H1 (cell line): ENCODE measurements around the gene CCDC88C. TPM values are rescaled to one million over a fixed set of nuclear protein-coding genes. Genes with fewer than 3 reads are reported as not detected.

ENCODE experiments used
- CTCF ChIA-PET: fragments of 300-600 bp; sonication (Branson Sonifier 250); formaldehyde crosslinking; loops from one replicate; lab custom pipeline; 2021; ENCODE audit not compliant: partially characterized antibody; lab: Charles Lee
- POLR2A ChIA-PET: fragments of 300-600 bp; sonication (Branson Sonifier 250); formaldehyde crosslinking; loops from one replicate; lab custom pipeline; 2021; ENCODE audit warnings: inconsistent platforms; ENCODE audit not compliant: partially characterized antibody; lab: Charles Lee
- DNase-seq, 2 experiments: peaks; one replicate each; pipeline versions ENCODE4 v3.0.0 to v3.0.0-alpha.2; 2010 to 2022; ENCODE audit warnings: low spot score in 2 of 2, low read depth in 1 of 2, mixed read lengths in 1 of 2
- FAIRE-seq: peaks from 2 replicates; lab custom pipeline; 2011; peaks lifted over from hg19 to GRCh38; lab: Jason Lieb, UNC
- H2AFZ ChIP-seq: 2 replicates; pipeline ENCODE4 v1.8.1; 2012; ENCODE audit warnings: low read length, inconsistent platforms
- H2AK5ac ChIP-seq: 2 replicates; pipeline ENCODE4 v1.6.1; 2013; ENCODE audit warnings: low read depth, low read length
- H2BK120ac ChIP-seq: replicated peaks from 2 replicates; pipeline ENCODE3; 2013; ENCODE audit warnings: low read depth, low read length, inconsistent platforms
- H2BK12ac ChIP-seq: 2 replicates; pipeline ENCODE4 v1.6.1; 2013; ENCODE audit warnings: low read depth, low read length
- H2BK15ac ChIP-seq: 2 replicates; pipeline ENCODE4 v1.6.1; 2013; ENCODE audit warnings: low read length
- H2BK20ac ChIP-seq: 2 replicates; pipeline ENCODE4 v1.6.1; 2013; ENCODE audit warnings: low read length
- H2BK5ac ChIP-seq: 2 replicates; pipeline ENCODE4 v1.6.1; 2013; ENCODE audit warnings: low read depth, low read length
- H3K14ac ChIP-seq: 2 replicates; pipeline ENCODE4 v1.6.1; 2013; ENCODE audit warnings: inconsistent platforms; ENCODE audit not compliant: insufficient read length
- H3K18ac ChIP-seq: 2 replicates; pipeline ENCODE4 v1.6.1; 2013; ENCODE audit warnings: low read length; ENCODE audit errors: extremely low read depth
- H3K23ac ChIP-seq: 2 replicates; pipeline ENCODE4 v1.6.1; 2013; ENCODE audit warnings: inconsistent platforms; ENCODE audit not compliant: insufficient read length
- H3K23me2 ChIP-seq: 2 replicates; pipeline ENCODE4 v1.6.1; 2013; ENCODE audit warnings: low read depth, low read length
- H3K27ac ChIP-seq: 2 replicates; pipeline ENCODE4 v1.6.1; 2011; ENCODE audit warnings: low read depth, low read length, inconsistent platforms
- H3K27me3 ChIP-seq, 4 experiments: replicated peaks in 1 of 4; 1 replicate in 1 of 4; 2 replicates in 3 of 4; pipeline versions ENCODE4 v1.6.1 to v1.8.1; 2011 to 2013; ENCODE audit warnings: low read length in 3 of 4, mild to moderate bottlenecking in 3 of 4, inconsistent platforms in 2 of 4, mixed read lengths in 2 of 4, moderate library complexity in 1 of 4; ENCODE audit not compliant: control insufficient read depth in 3 of 4, insufficient read depth in 3 of 4; ENCODE audit errors: extremely low read depth in 1 of 4
- H3K36me3 ChIP-seq, 4 experiments: 2 replicates each; pipeline versions ENCODE4 v1.6.1 to v1.8.1; 2011 to 2013; ENCODE audit warnings: mild to moderate bottlenecking in 4 of 4, low read length in 3 of 4, moderate library complexity in 2 of 4, control low read depth in 1 of 4, inconsistent platforms in 1 of 4; ENCODE audit not compliant: insufficient read depth in 4 of 4, control insufficient read depth in 2 of 4
- H3K4ac ChIP-seq: replicated peaks from 2 replicates; pipeline ENCODE3; 2013; ENCODE audit warnings: low read length, low read depth, mixed read lengths, inconsistent platforms; ENCODE audit not compliant: insufficient read length
- H3K4me1 ChIP-seq, 4 experiments: replicated peaks in 1 of 4; 1 replicate in 1 of 4; 2 replicates in 3 of 4; pipeline versions ENCODE4 v1.6.1 to v1.8.1; 2011 to 2013; ENCODE audit warnings: low read length in 3 of 4, inconsistent platforms in 2 of 4, mixed read lengths in 1 of 4; ENCODE audit not compliant: insufficient read depth in 4 of 4, control insufficient read depth in 3 of 4
- H3K4me2 ChIP-seq, 2 experiments: 2 replicates each; pipeline versions ENCODE4 v1.6.1 to v1.8.1; 2011 to 2013; ENCODE audit warnings: low read depth in 2 of 2, low read length in 2 of 2, control low read depth in 1 of 2, inconsistent platforms in 1 of 2, mild to moderate bottlenecking in 1 of 2; ENCODE audit not compliant: insufficient read depth in 1 of 2
- H3K4me3 ChIP-seq, 4 experiments: fragments of 200-600, 300-600 bp in 1 of 4; sonication (generic), shearing (Covaris generic), sonication (Bioruptor Twin) in 1 of 4; 2 replicates each; pipeline versions ENCODE4 v1.5.1 to v1.8.1; 2011 to 2016; ENCODE audit warnings: low read length in 4 of 4, low read depth in 3 of 4, control low read depth in 2 of 4, inconsistent platforms in 2 of 4, mild to moderate bottlenecking in 2 of 4, mixed read lengths in 1 of 4, moderate library complexity in 1 of 4; ENCODE audit not compliant: insufficient read depth in 2 of 4; ENCODE audit errors: extremely low read depth in 1 of 4
- H3K56ac ChIP-seq: replicated peaks from 2 replicates; pipeline ENCODE3; 2013; ENCODE audit warnings: low read depth, mild to moderate bottlenecking, mixed read lengths, low read length, inconsistent platforms; ENCODE audit not compliant: insufficient read length
- H3K79me1 ChIP-seq: 2 replicates; pipeline ENCODE4 v1.6.1; 2013; ENCODE audit warnings: low read depth, low read length, control low read depth
- H3K79me2 ChIP-seq, 2 experiments: 2 replicates each; pipeline versions ENCODE4 v1.6.1 to v1.8.1; 2012 to 2013; ENCODE audit warnings: low read length in 2 of 2, mild to moderate bottlenecking in 2 of 2, inconsistent platforms in 1 of 2; ENCODE audit not compliant: insufficient read depth in 2 of 2, control insufficient read depth in 1 of 2
- H3K9ac ChIP-seq, 4 experiments: replicated peaks in 1 of 4; 1 replicate in 1 of 4; 2 replicates in 3 of 4; pipeline versions ENCODE4 v1.6.1 to v1.8.1; 2011 to 2013; ENCODE audit warnings: low read depth in 3 of 4, low read length in 3 of 4, control low read depth in 2 of 4, mild to moderate bottlenecking in 2 of 4, moderate library complexity in 2 of 4, inconsistent platforms in 1 of 4; ENCODE audit errors: extremely low read depth in 1 of 4
- H3K9me3 ChIP-seq, 2 experiments: 2 replicates each; pipeline versions ENCODE4 v1.6.1 to v1.8.1; 2012 to 2013; ENCODE audit warnings: mild to moderate bottlenecking in 2 of 2, moderate library complexity in 2 of 2, control low read depth in 1 of 2, inconsistent platforms in 1 of 2, low read depth in 1 of 2, low read length in 1 of 2, mixed read lengths in 1 of 2; ENCODE audit not compliant: insufficient read depth in 2 of 2
- H4K20me1 ChIP-seq, 2 experiments: replicated peaks in 1 of 2; 2 replicates each; pipeline versions ENCODE3 to v1.8.1; 2011 to 2013; ENCODE audit warnings: inconsistent platforms in 2 of 2, low read length in 2 of 2, mild to moderate bottlenecking in 1 of 2; ENCODE audit not compliant: insufficient read depth in 2 of 2, control insufficient read depth in 1 of 2
- H4K5ac ChIP-seq: 2 replicates; pipeline ENCODE4 v1.6.1; 2013; ENCODE audit warnings: low read length, low read depth, mixed read lengths, inconsistent platforms; ENCODE audit not compliant: insufficient read length
- H4K8ac ChIP-seq: 2 replicates; pipeline ENCODE4 v1.8.0; 2013; ENCODE audit warnings: mild to moderate bottlenecking, moderate library complexity, low read length, inconsistent platforms; ENCODE audit not compliant: insufficient read depth; ENCODE audit errors: extremely low read depth
- H4K91ac ChIP-seq: replicated peaks from 2 replicates; pipeline ENCODE3; 2013; ENCODE audit warnings: low read length, mixed read lengths, inconsistent platforms; ENCODE audit not compliant: insufficient read length
- ASH2L ChIP-seq: fragments of 200-600, 300-600 bp; sonication (generic); IDR thresholded peaks from one replicate; pipeline ENCODE4 v1.7.1; 2017; ENCODE audit warnings: low read length
- CEBPB ChIP-seq: IDR thresholded peaks from 2 replicates; pipeline ENCODE4 v1.6.1; 2012; ENCODE audit warnings: low read depth, low read length
- EP300 ChIP-seq, 2 experiments: IDR thresholded peaks; 1 replicate in 1 of 2; 2 replicates in 1 of 2; pipeline ENCODE4 v1.6.1; 2011 to 2012; ENCODE audit warnings: low read depth in 2 of 2, low read length in 2 of 2, mild to moderate bottlenecking in 2 of 2, borderline replicate concordance in 1 of 2, inconsistent platforms in 1 of 2, moderate library complexity in 1 of 2
- GTF2F1 ChIP-seq: IDR thresholded peaks from 2 replicates; pipeline ENCODE4 v1.6.1; 2012; ENCODE audit warnings: low read depth, low read length, improper control_type of control experiment, borderline replicate concordance
- JUND ChIP-seq: IDR thresholded peaks from 2 replicates; pipeline ENCODE4 v1.6.1; 2011; ENCODE audit warnings: mild to moderate bottlenecking, improper control_type of control experiment, low read length
- POLR2A ChIP-seq, 2 experiments: IDR thresholded peaks; 1 replicate in 1 of 2; 2 replicates in 1 of 2; pipeline ENCODE4 v1.6.1; 2011; ENCODE audit warnings: low read depth in 2 of 2, low read length in 2 of 2, mild to moderate bottlenecking in 2 of 2; ENCODE audit errors: control extremely low read depth in 1 of 2
- RBBP5 ChIP-seq: IDR thresholded peaks from 2 replicates; pipeline ENCODE4 v1.7.1; 2012; ENCODE audit warnings: low read depth, mild to moderate bottlenecking, inconsistent platforms, low read length, moderate library complexity, borderline replicate concordance
- SP4 ChIP-seq: IDR thresholded peaks from 2 replicates; pipeline ENCODE4 v1.6.1; 2012; ENCODE audit warnings: low read length, inconsistent platforms
- TBP ChIP-seq: IDR thresholded peaks from 2 replicates; pipeline ENCODE4 v1.6.1; 2011; ENCODE audit warnings: low read depth, low read length, improper control_type of control experiment
- WGBS, 2 experiments: shearing (Covaris generic) in 1 of 2; methylation state at CpG; one replicate each; pipeline versions ENCODE4 v1.1.6 to v1.1.7; 2013 to 2015; ENCODE audit warnings: low lambda C conversion rate in 2 of 2, mixed read lengths in 2 of 2, inconsistent platforms in 1 of 2, low coverage in 1 of 2, missing lambda C conversion rate in 1 of 2; ENCODE audit not compliant: insufficient replicate concordance in 2 of 2, insufficient coverage in 1 of 2, insufficient read length in 1 of 2; ENCODE audit errors: extremely low coverage in 1 of 2, missing lambda C conversion rate in 1 of 2; 5-methylcytosine and 5-hydroxymethylcytosine counted together
- polyA plus RNA-seq, 7 experiments: library from polyadenylated mRNA; depleted of rRNA in 3 of 7; stranded (reverse) in 5 of 7; unstranded in 2 of 7; fragments of >200 nt in 5 of 7; fragments of 200-250 nt in 2 of 7; gene quantifications; 1 replicate in 5 of 7; 2 replicates in 1 of 7; 4 replicates in 1 of 7; pipeline versions ENCODE4 v1.2.1 to v1.2.3, GENCODE V29; 2011 to 2013; ENCODE audit warnings: missing spikeins in 2 of 7, mixed read lengths in 2 of 7
- total RNA-seq: library from RNA; stranded (reverse); fragmentation: NEBNext Ultra II Directional; extraction: Animal tissue kit (Norgen Biotek cat#: 25700); gene quantifications from 2 replicates; pipeline ENCODE4 v1.2.1, GENCODE V29; 2021
- TF ChIP-seq, protein P1 (sequence below): IDR thresholded peaks from 2 replicates; pipeline ENCODE4 v1.6.1; 2012; ENCODE audit warnings: inconsistent platforms

The CCDC88C gene
- total and polyA plus RNA-seq, 2 of the 8 experiments (the other 6 are each of a cell fraction or from before 2014, with no cell fraction given), result 10.3 to 57.7 TPM

DNA sequence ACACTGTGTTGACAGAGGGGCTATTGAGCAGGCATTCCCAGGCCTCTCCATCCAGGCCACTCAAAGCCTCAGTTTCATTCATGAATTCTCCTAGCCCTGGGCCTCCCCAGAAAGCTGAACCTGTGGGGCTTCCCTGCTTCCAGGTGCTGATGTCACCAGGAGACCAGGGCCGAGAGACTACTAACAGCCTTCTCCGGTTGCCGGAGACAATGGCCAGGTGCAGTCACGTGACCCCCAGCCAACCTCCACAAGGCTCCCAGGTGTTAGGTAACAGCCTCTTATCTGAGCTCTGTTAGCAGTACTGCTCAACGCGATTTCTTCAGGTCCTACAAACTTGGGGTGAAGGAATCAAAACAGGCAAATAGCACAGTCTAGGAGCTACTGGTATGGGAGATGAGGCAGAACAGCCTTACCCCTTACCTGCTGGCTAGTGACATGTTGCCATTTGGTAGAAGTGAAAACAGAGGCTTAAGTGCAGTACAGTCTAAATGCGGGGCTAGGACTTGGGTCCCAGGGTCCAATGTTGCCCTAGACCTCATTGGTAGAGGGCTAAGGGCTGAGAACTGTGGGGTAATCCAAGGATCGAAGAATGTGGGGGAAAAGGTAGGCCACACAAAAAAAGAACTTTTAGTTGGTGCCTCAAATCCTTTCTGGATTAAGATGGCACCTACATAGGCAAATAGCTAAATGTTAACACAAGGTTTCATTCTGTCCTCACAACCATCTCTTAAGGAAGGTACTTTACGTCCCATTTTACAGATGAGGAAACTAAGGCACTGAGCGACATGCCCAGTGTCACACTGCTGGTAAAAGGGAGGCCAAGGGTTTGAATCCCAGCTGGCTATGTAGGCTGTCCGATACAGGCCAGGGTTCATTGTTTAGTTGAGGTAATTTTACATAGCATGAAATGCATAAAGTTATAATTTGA is 3.8 kb downstream of the CCDC88C start:
- peak overlapping the region; percentile 17 for H2BK120ac ChIP-seq
- peak overlapping the region; percentile 53 to 67 for H3K4me2 ChIP-seq
- H2BK5ac ChIP-seq, result peak overlapping the region; percentile 96
- H3K4ac ChIP-seq, result no peak overlapping the region
- H3K23ac ChIP-seq, result no peak overlapping the region
- H3K79me2 ChIP-seq, result peaks cover 10 to 69% of the 10 kb centered on the region in 2 experiments
- peaks cover 3% of the 10 kb centered on the region for H3K79me1 ChIP-seq
- ChIA-PET POLR2A (interaction anchor here (0.6 to 7.0 kb wide), 11 partner anchors 11 to 1329 kb away, joined by 3 to 66 read pairs (median 4); no protein-coding TSS in a partner anchor), CTCF (interaction anchor here (1.0 to 10.0 kb wide), 11 partner anchors 10 to 236 kb away, joined by 3 to 135 read pairs (median 4); no protein-coding TSS in a partner anchor)
- peaks cover 21% of the 10 kb centered on the region for H3K23me2 ChIP-seq
- H3K27ac ChIP-seq, result peak overlapping the region; percentile 68
- H4K8ac ChIP-seq, result no peak overlapping the region
- peaks cover 7 to 30% (median 19%) of the 10 kb centered on the region in 4 experiments; a peak in 6 of 7 replicates for H3K4me1 ChIP-seq
- WGBS, 2 experiments, result 46% methylated on average over 11 of the region's 11 CpGs; no CpG with 5 or more reads in 1 of the 2 experiments
- peak overlapping the region; percentile 60 for H4K5ac ChIP-seq
- peak overlapping the region; percentile 88 for H2BK20ac ChIP-seq
- H3K9me3 ChIP-seq, result no peaks in the 10 kb centered on the region
- H3K14ac ChIP-seq, result no peak overlapping the region
- peaks cover 0 to under 1% (median 0%) of the 10 kb centered on the region in 4 experiments; a peak in 1 of 8 replicates for H3K36me3 ChIP-seq
- DNase-seq (peak; percentile 78 to 87), FAIRE-seq (peak; percentile 74)
- peak overlapping the region; percentile 75; the same call in 1 of the 2 replicates for H2AK5ac ChIP-seq
- H3K9ac ChIP-seq, result peak overlapping the region in 2 of 4 experiments; percentile 34 to 38; a peak in 2 of 7 replicates
- H4K91ac ChIP-seq, result peak overlapping the region; percentile 71
- H2AFZ ChIP-seq, result no peak overlapping the region
- peak overlapping the region; percentile 66 for H3K18ac ChIP-seq
- no peak overlapping the region for H3K56ac ChIP-seq
- H2BK15ac ChIP-seq, result peak overlapping the region; percentile 81; the same call in 1 of the 2 replicates
- H3K27me3 ChIP-seq, result peaks cover 0 to 6% (median 3%) of the 10 kb centered on the region in 4 experiments; a peak in 2 of 7 replicates
- peak overlapping the region in 1 of 4 experiments; percentile 37; a peak in 2 of 8 replicates for H3K4me3 ChIP-seq
- peak overlapping the region; percentile 96 for H2BK12ac ChIP-seq
- H4K20me1 ChIP-seq, result peaks cover under 1 to 7% of the 10 kb centered on the region in 2 experiments
- TF ChIP-seq SP4 (no peak), POLR2A (IDR thresholded peaks at IDR 0.05; ENCODE audit: control extremely low read depth in 1 of 2, low read depth in 2 of 2, low read length in 2 of 2) (peak in 1 of 2 experiments; percentile 37; a peak in 1 of 3 replicates), ASH2L (peak; percentile 74), RBBP5 (peak; percentile 80; the same call in 1 of the 2 replicates), JUND (0 out of 2 replicates have a peak, but pooled peaks have one; percentile 41), CEBPB (peak; percentile 64), EP300 (IDR thresholded peaks at IDR 0.05; ENCODE audit: borderline replicate concordance in 1 of 2, low read depth in 2 of 2, low read length in 2 of 2) (0 out of 3 replicates have a peak, but pooled peaks of 1 of the 2 experiments have one; percentile 23), TBP (peak; percentile 39; the same call in 1 of the 2 replicates), GTF2F1 (peak; percentile 52; the same call in 1 of the 2 replicates)
- TF ChIP-seq, protein P1, sequence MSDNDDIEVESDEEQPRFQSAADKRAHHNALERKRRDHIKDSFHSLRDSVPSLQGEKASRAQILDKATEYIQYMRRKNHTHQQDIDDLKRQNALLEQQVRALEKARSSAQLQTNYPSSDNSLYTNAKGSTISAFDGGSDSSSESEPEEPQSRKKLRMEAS, result peak; percentile 84
